ENCODE results near the gene FNDC11. TPM values are rescaled to one million over a fixed set of nuclear protein-coding genes. Genes with fewer than 3 reads are reported as not detected.

FNDC11 gene
- total RNA-seq, 2 donors from 2014 or later, result 0.35 to 0.69 TPM

DNA sequence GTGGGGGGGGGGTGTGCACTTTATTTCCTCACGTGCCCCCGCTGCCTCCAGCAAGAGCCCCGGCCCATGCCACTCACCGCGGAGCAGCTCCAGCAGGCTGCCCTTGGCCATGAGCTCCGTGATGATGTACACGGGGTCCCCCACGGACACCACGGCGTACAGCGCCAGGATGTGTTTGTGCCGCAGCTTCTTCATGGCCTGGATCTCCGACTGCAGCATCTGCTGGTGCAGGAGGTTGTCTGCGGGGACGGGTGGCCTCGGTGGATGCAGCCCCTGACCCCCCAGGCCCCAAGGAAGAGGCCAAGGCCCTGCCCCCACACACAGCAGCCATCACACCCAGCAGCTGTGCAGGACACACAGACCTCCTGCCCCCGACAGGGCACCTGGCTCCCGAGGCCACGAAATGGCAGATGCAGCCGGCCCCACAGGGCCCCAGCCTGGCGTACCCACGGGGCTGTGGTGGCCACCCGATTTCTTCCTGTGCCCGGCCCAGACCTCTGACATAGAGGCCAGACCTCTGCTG lies 21.4 kb upstream of the FNDC11 start:
- H3K9me3 ChIP-seq, result no peaks in the 10 kb centered on the region
- intact Hi-C loops (cut with DNase I), result loop anchor here (10.0 kb wide), 1 partner anchor 442 kb away; the partner anchor contains the start of gene SAMD10
- no peak overlapping the region for H3K4me3 ChIP-seq
- H3K9ac ChIP-seq (ENCODE audit: low read depth in 2 of 2, low read length in 2 of 2), result no peak overlapping the region
- DNase-seq, result peak; percentile 17
- TF ChIP-seq, protein P1, sequence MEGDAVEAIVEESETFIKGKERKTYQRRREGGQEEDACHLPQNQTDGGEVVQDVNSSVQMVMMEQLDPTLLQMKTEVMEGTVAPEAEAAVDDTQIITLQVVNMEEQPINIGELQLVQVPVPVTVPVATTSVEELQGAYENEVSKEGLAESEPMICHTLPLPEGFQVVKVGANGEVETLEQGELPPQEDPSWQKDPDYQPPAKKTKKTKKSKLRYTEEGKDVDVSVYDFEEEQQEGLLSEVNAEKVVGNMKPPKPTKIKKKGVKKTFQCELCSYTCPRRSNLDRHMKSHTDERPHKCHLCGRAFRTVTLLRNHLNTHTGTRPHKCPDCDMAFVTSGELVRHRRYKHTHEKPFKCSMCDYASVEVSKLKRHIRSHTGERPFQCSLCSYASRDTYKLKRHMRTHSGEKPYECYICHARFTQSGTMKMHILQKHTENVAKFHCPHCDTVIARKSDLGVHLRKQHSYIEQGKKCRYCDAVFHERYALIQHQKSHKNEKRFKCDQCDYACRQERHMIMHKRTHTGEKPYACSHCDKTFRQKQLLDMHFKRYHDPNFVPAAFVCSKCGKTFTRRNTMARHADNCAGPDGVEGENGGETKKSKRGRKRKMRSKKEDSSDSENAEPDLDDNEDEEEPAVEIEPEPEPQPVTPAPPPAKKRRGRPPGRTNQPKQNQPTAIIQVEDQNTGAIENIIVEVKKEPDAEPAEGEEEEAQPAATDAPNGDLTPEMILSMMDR (IDR thresholded peaks at IDR 0.05), result no peak
- peaks cover 10% of the 10 kb centered on the region for H3K4me1 ChIP-seq
- H3K27ac ChIP-seq, result no peak overlapping the region
- no peaks in the 10 kb centered on the region for H3K36me3 ChIP-seq
- H3K27me3 ChIP-seq, result no peaks in the 10 kb centered on the region

DNA sequence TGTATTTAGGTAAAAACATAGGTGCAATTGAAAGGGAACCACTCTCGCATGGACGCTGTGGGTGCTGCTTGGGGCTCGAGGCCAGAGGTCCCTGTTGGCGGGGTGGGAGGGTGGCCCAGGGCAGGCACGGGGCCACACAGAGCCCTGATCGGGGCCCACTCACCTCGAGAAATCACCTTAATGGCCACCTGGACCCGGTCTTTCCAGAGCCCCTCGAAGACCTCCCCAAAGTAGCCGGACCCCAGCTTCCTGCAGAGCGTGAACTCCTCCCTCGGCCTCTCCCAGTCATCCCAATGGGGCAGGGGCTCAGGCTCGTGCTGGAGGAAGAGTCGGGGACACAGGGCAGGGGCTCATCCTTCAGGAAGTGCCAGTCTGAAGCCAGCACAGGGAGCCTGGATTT lies 20.6 kb upstream of the FNDC11 start:
- Histone ChIP-seq H3K9me3 (no peaks in the 10 kb centered on the region), H3K36me3 (no peaks in the 10 kb centered on the region), H3K27ac (no peak overlapping the region), H3K27me3 (no peaks in the 10 kb centered on the region), H3K4me1 (peaks cover 10% of the 10 kb centered on the region), H3K4me3 (no peak overlapping the region), H3K9ac (ENCODE audit: low read depth in 2 of 2, low read length in 2 of 2) (peak overlapping the region in 1 of 2 donors; percentile 73)
- DNase-seq, result peak; percentile 19
- intact Hi-C loops (cut with DNase I), result loop anchor here (10.0 kb wide), 1 partner anchor 441 kb away; the partner anchor contains the start of gene SAMD10
- TF ChIP-seq, protein P1 (IDR thresholded peaks at IDR 0.05), result no peak

DNA sequence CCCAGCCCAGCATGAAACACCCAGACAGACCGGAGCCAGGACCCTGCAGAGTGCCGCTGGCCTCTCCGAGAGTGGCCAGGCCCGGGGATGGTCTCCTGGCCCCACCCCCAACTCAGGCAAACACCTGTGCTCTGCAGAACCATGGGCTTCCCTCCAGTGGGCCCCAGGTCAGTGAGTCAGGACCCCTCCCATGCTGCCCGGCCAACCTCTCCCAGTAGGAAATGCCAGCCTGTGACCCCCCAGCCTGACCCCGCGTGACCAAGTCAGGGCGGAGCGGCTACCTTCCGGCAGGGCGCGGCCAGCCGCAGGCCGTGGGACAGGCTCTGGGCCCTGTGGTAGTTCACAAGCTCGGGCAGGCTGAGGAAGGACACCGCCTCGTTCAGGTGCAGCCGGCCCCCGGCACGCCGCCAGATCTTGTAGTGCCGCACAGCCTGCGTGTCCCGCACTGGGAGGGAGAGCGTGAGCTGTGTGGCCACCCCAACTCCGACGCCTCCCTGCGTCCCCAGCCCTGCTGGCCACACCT lies 20.0 kb upstream of the FNDC11 start:
- TF ChIP-seq, protein P1 (IDR thresholded peaks at IDR 0.05), result no peak

DNA sequence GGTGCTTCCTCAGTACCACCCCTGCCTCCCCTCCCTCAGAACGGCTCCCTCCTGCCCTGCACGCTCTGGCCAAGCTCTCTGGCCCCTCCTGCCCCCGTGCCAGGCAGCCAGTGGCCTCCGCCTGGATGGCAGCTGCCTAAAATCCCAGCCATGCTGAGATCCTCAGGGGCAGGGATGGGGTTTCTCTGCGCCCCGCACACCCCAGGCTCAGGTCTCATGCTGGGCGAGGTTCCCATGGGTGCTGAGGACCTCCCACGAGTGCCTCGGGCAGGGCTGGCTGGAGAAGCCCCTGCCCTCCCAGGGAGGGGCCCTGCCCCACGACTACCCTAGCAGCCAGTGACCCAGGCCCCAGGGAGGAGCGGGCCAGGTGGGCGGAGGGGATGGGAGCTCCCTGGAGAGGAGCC lies 19.5 kb upstream of the FNDC11 start:
- no peaks in the 10 kb centered on the region for H3K9me3 ChIP-seq
- H3K4me3 ChIP-seq, result no peak overlapping the region
- peak overlapping the region; percentile 64 to 73 for H3K9ac ChIP-seq (ENCODE audit: low read depth in 2 of 2, low read length in 2 of 2)
- no peak for DNase-seq
- no peaks in the 10 kb centered on the region for H3K36me3 ChIP-seq
- intact Hi-C loops (cut with DNase I), result loop anchor here (10.0 kb wide), 1 partner anchor 440 kb away; the partner anchor contains the start of gene SAMD10
- H3K4me1 ChIP-seq, result peaks cover 16% of the 10 kb centered on the region
- TF ChIP-seq, protein P1 (IDR thresholded peaks at IDR 0.05), result no peak
- H3K27ac ChIP-seq, result peak overlapping the region; percentile 59
- H3K27me3 ChIP-seq, result no peaks in the 10 kb centered on the region

More for the DNA sequence above, 20.0 kb upstream of the FNDC11 start:
- peak; percentile 85 for DNase-seq
- peak overlapping the region; percentile 59 for H3K27ac ChIP-seq
- no peaks in the 10 kb centered on the region for H3K27me3 ChIP-seq
- H3K9me3 ChIP-seq, result no peaks in the 10 kb centered on the region
- H3K4me3 ChIP-seq, result no peak overlapping the region
- intact Hi-C loops (cut with DNase I), result loop anchor here (10.0 kb wide), 1 partner anchor 441 kb away; the partner anchor contains the start of gene SAMD10
- H3K4me1 ChIP-seq, result peaks cover 12% of the 10 kb centered on the region
- H3K9ac ChIP-seq (ENCODE audit: low read depth in 2 of 2, low read length in 2 of 2), result peak overlapping the region; percentile 64 to 73
- no peaks in the 10 kb centered on the region for H3K36me3 ChIP-seq

DNA sequence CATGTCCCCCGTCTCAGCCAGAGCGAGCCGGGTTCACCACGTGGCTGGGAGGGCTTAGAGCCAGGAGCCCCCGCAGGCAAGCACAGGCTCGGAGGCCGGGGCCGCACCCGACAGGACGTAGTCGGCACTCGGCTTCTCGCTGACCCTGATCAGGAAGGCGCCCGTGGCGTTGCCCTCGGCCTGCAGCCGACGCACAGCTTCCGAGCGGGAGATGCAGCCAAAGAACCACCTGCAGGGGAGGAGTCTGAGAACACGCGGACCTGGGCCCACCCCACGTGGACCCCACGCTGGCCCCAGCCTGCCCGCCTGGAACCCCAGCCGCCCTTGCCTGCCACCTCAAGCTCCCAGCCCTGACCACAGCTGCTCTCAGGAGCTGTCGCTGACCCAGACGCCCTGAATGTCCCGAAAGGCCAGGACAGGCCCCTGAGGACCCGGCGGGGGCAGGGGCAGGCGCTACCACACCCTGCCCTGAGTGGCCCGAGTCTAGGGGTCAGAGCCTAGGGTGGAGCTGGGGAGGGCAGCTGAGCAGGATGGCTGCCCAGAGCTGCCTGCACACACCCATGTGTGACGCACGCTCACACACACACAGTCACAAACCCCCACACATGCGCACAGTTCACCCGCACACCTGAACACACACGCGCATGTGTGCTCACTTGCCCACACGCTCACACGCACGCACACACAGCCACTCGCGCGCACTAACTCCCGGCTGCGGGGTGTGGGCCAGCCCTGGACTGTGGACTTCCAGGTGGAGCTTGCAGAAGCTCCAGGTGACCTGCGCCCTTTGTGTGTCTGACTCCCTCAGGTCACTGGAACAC lies 18.9 kb upstream of the FNDC11 start:
- H3K9me3 ChIP-seq, result no peaks in the 10 kb centered on the region
- intact Hi-C loops (cut with DNase I), result loop anchor here (10.0 kb wide), 1 partner anchor 440 kb away; the partner anchor contains the start of gene SAMD10
- peak; percentile 87 for DNase-seq
- H3K36me3 ChIP-seq, result no peaks in the 10 kb centered on the region
- H3K9ac ChIP-seq (ENCODE audit: low read depth in 2 of 2, low read length in 2 of 2), result peak overlapping the region; percentile 64 to 73
- H3K4me1 ChIP-seq, result peaks cover 16% of the 10 kb centered on the region
- H3K4me3 ChIP-seq, result peak overlapping the region; percentile 13
- peak overlapping the region; percentile 59 for H3K27ac ChIP-seq
- no peaks in the 10 kb centered on the region for H3K27me3 ChIP-seq
- TF ChIP-seq, protein P1 (IDR thresholded peaks at IDR 0.05), result no peak

Measured in colonic mucosa (tissue), 4 donors.